ENCODE results near the gene PLPPR3. TPM values are rescaled to one million over a fixed set of nuclear protein-coding genes. Genes with fewer than 3 reads are reported as not detected.

Gene PLPPR3
- total and polyA plus RNA-seq, 5 donors from 2014 or later: not detected

DNA sequence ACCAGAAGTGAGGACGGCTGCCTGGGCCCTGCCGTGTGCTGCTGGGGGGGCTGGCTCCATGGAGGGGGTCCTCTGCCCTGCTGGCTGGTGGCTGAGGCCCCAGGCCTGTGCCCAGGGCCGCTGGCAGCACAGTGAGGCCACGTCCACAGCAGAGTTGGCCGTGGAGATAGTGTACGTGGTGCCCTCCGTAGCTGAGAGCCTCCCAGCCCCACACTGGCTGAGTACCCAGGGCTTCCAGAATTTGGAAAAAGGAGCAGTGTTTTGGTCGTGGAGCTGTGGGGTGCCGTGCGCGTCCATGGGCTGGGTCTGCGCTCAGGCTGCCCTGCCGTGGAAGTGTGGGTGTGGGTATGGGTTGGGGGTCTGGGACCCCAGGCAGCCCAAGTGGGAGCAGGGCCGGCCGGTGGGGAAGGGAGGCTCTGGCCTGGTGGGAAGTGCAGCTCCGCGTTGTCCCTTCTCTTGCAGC, 18.6 kb downstream of the PLPPR3 start:
- Histone ChIP-seq H3K27ac (ENCODE audit: insufficient read depth, low read length, poor library complexity, severe bottlenecking) (no peak overlapping the region), H3K36me3 (ENCODE audit: control insufficient read depth, insufficient read depth, low read length) (peaks cover 48% of the 10 kb centered on the region), H3K4me3 (ENCODE audit: low read depth, low read length) (no peak overlapping the region), H3K27me3 (ENCODE audit: control insufficient read depth, insufficient read depth, low read length) (no peaks in the 10 kb centered on the region), H3K9me3 (ENCODE audit: control insufficient read depth in 2 of 2, low read length in 2 of 2) (no peaks in the 10 kb centered on the region), H3K4me1 (ENCODE audit: control insufficient read depth, insufficient read depth, low read length, poor library complexity, severe bottlenecking) (peaks cover 55% of the 10 kb centered on the region)
- Mint-ChIP-seq H3K9me3 (peaks cover 0 to 2% (median 0%) of the 10 kb centered on the region in 7 donors), H3K4me1 (peaks cover 0 to 64% (median 21%) of the 10 kb centered on the region in 4 donors), H3K27ac (peak overlapping the region in 1 of 3 donors; percentile 20), H3K4me3 (peak overlapping the region in 2 of 4 donors; percentile 33 to 41), H3K36me3 (peaks cover 27% of the 10 kb centered on the region), H3K27me3 (no peaks in the 10 kb centered on the region)
- ATAC-seq (ENCODE audit: low read depth in 2 of 2): no peak
- DNase-seq: no peak

DNA sequence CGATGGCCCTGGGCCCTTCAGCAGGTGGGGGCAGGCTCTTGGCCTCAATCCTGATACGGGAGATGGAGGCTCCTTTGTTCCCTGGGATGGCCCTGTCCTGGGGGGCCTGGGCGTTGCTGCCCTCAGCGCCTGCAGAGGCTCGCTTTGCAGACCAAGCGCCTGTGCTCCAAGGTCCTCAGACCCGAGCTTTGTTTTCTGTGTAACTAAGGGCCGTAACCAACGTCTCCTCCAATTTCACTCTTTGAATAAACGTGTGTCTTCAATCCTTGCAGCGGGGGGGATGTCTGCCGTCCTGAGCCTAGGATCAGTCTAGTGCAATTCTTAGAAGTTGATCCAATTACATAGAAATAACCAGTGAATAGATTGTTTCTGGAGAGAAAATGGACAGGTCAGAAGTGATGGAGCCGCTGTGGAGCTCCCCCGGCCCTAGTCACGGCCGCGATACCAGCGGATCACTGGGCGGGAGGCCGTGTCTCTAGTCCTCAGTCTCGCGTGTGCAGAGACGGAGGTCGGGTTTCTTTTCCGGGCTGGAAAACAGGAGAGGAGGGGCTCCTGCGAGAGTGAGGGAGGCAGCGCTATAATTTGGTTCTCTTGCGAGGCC, 19.2 kb downstream of the PLPPR3 start:
- no peak overlapping the region for H3K27ac ChIP-seq (ENCODE audit: insufficient read depth, low read length, poor library complexity, severe bottlenecking)
- DNase-seq (no peak), ATAC-seq (ENCODE audit: low read depth in 2 of 2) (no peak)
- H3K27me3 ChIP-seq (ENCODE audit: control insufficient read depth, insufficient read depth, low read length): no peaks in the 10 kb centered on the region
- Mint-ChIP-seq H3K9me3 (peaks cover 0 to 2% (median 0%) of the 10 kb centered on the region in 7 donors), H3K4me3 (peak overlapping the region in 3 of 4 donors; percentile 39 to 82 (median 78)), H3K27me3 (no peaks in the 10 kb centered on the region), H3K36me3 (peaks cover 22% of the 10 kb centered on the region), H3K4me1 (peaks cover 0 to 60% (median 21%) of the 10 kb centered on the region in 4 donors), H3K27ac (no peak overlapping the region)
- H3K4me3 ChIP-seq (ENCODE audit: low read depth, low read length): no peak overlapping the region
- H3K4me1 ChIP-seq (ENCODE audit: control insufficient read depth, insufficient read depth, low read length, poor library complexity, severe bottlenecking): peaks cover 55% of the 10 kb centered on the region
- H3K9me3 ChIP-seq (ENCODE audit: control insufficient read depth in 2 of 2, low read length in 2 of 2): no peaks in the 10 kb centered on the region
- peaks cover 42% of the 10 kb centered on the region for H3K36me3 ChIP-seq (ENCODE audit: control insufficient read depth, insufficient read depth, low read length)

GRCh38 chr19:801861-802497, 19.8 kb downstream of the PLPPR3 start:
- no peaks in the 10 kb centered on the region for H3K9me3 ChIP-seq (ENCODE audit: control insufficient read depth in 2 of 2, low read length in 2 of 2)
- no peak overlapping the region for H3K4me3 ChIP-seq (ENCODE audit: low read depth, low read length)
- ATAC-seq (ENCODE audit: low read depth in 2 of 2) (no peak), DNase-seq (no peak)
- H3K36me3 ChIP-seq (ENCODE audit: control insufficient read depth, insufficient read depth, low read length): peaks cover 36% of the 10 kb centered on the region
- H3K4me1 Mint-ChIP-seq: peaks cover 0 to 54% (median 18%) of the 10 kb centered on the region in 4 donors
- H3K27ac Mint-ChIP-seq: peak overlapping the region in 1 of 3 donors; percentile 60
- peaks cover 0 to 2% (median 0%) of the 10 kb centered on the region in 7 donors for H3K9me3 Mint-ChIP-seq
- H3K4me1 ChIP-seq (ENCODE audit: control insufficient read depth, insufficient read depth, low read length, poor library complexity, severe bottlenecking): peaks cover 55% of the 10 kb centered on the region
- H3K27me3 Mint-ChIP-seq: peaks cover under 1% of the 10 kb centered on the region
- H3K36me3 Mint-ChIP-seq: peaks cover 16% of the 10 kb centered on the region
- no peaks in the 10 kb centered on the region for H3K27me3 ChIP-seq (ENCODE audit: control insufficient read depth, insufficient read depth, low read length)
- H3K27ac ChIP-seq (ENCODE audit: insufficient read depth, low read length, poor library complexity, severe bottlenecking): peak overlapping the region; percentile 80
- peak overlapping the region; percentile 61 to 82 (median 72) for H3K4me3 Mint-ChIP-seq

DNA sequence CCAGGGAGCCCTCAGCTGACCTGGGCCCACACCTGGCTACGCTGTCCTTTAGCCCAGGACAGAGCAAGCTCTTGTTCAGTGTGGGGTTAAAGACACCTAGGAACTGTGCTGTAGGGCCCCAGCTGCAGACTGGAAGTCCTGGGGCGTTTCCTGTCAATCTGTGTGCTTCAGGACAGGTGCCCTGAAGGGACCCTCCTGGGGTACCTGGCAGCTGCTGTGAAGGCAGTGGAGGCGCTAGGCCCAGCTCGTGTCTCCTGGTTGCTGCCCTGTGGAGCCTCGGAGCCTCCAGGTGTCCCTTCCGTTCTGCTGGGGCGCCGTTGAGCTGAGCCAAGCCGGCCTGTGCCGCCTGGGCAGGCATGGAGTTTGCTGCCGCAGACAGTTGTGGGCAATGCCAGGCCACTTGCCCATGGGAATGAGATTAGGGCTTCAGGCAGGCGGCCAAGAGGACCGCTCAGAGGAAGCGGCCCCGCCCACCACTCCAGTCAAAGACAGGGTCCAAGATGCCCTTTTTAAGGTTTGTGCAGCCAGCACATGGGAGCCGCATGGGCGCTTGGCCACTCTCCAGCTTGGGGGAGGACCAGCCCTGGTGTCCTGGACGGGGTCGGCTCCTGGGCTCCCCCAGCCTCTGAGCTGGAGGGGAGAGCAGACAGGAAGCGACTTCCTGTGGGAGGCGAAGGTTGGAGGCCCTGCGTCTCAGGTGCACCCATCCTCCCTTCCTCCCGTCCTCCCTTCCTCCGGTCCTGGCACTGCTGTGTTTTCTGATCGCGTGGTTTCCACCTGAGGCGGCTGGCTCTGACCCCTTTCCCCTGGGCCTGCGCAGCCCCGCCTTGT, 20.5 kb downstream of the PLPPR3 start:
- peak overlapping the region; percentile 80 for H3K27ac ChIP-seq (ENCODE audit: insufficient read depth, low read length, poor library complexity, severe bottlenecking)
- H3K27me3 ChIP-seq (ENCODE audit: control insufficient read depth, insufficient read depth, low read length): no peaks in the 10 kb centered on the region
- Mint-ChIP-seq H3K27me3 (peaks cover 4% of the 10 kb centered on the region), H3K9me3 (peaks cover 0 to 2% (median 0%) of the 10 kb centered on the region in 7 donors), H3K27ac (peak overlapping the region; percentile 60 to 65 (median 64)), H3K4me3 (peak overlapping the region; percentile 67 to 82 (median 78)), H3K4me1 (peaks cover 0 to 58% (median 22%) of the 10 kb centered on the region in 4 donors), H3K36me3 (peaks cover 16% of the 10 kb centered on the region)
- H3K4me1 ChIP-seq (ENCODE audit: control insufficient read depth, insufficient read depth, low read length, poor library complexity, severe bottlenecking): peaks cover 60% of the 10 kb centered on the region
- H3K4me3 ChIP-seq (ENCODE audit: low read depth, low read length): peak overlapping the region; percentile 19
- DNase-seq (peak in 1 of 3 donors; percentile 56), ATAC-seq (ENCODE audit: low read depth in 2 of 2) (no peak)
- peaks cover 30% of the 10 kb centered on the region for H3K36me3 ChIP-seq (ENCODE audit: control insufficient read depth, insufficient read depth, low read length)
- no peaks in the 10 kb centered on the region for H3K9me3 ChIP-seq (ENCODE audit: control insufficient read depth in 2 of 2, low read length in 2 of 2)

GRCh38 chr19:800360-801029, 21.3 kb downstream of the PLPPR3 start:
- ATAC-seq (ENCODE audit: low read depth in 2 of 2): no peak
- Mint-ChIP-seq H3K36me3 (peaks cover 16% of the 10 kb centered on the region), H3K4me1 (peaks cover 0 to 58% (median 22%) of the 10 kb centered on the region in 4 donors), H3K4me3 (peak overlapping the region; percentile 82 to 93 (median 90)), H3K27ac (peak overlapping the region; percentile 66 to 96 (median 88)), H3K9me3 (peaks cover 0 to 2% (median 0%) of the 10 kb centered on the region in 7 donors), H3K27me3 (peaks cover 4% of the 10 kb centered on the region)
- Histone ChIP-seq H3K4me1 (ENCODE audit: control insufficient read depth, insufficient read depth, low read length, poor library complexity, severe bottlenecking) (peaks cover 61% of the 10 kb centered on the region), H3K27ac (ENCODE audit: insufficient read depth, low read length, poor library complexity, severe bottlenecking) (peak overlapping the region; percentile 80), H3K36me3 (ENCODE audit: control insufficient read depth, insufficient read depth, low read length) (peaks cover 27% of the 10 kb centered on the region), H3K9me3 (ENCODE audit: control insufficient read depth in 2 of 2, low read length in 2 of 2) (no peaks in the 10 kb centered on the region), H3K27me3 (ENCODE audit: control insufficient read depth, insufficient read depth, low read length) (no peaks in the 10 kb centered on the region), H3K4me3 (ENCODE audit: low read depth, low read length) (peak overlapping the region; percentile 26)
- no peak for DNase-seq

DNA sequence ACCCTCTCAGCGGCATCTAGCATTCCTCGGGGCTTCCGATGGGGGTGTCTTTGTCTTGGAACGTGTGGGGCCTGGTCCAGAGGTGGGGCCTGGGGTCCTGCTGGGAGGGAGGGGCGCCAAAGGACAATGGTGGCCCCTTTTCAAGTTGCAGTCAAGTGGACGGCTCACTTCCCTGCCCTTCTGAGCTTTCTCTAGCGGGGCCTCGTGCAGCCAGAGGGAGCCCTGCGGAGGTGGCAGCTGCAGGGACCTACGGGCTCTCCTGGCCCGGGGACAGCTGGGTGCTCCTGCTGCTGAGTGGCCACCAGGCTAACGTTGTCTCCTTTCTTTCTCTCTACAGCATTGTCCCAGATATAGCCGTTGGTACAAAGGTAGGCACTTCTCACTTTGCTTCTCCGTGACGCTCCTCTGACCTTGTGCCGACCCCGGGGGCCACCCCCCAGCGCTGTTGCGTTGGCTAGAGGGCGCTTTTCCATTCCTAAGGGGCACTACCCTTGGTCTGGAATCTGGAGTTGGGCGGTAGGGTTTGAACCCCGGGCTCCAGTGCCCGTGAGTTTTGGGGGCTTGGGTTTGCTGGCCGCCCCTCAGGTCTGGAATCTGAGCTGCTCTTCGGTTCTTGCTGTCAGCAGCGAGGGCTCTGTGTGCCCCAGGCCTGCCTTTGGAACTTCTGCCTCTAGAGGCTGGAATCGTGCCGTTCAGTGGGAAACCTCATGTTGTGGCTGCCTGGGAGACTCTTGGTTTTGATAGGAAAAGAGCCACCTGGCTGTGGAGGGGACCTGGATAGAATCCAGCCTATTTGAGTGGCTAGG, 22.5 kb downstream of the PLPPR3 start:
- peak overlapping the region; percentile 80 for H3K27ac ChIP-seq (ENCODE audit: insufficient read depth, low read length, poor library complexity, severe bottlenecking)
- H3K9me3 Mint-ChIP-seq: peaks cover 0 to 2% (median 0%) of the 10 kb centered on the region in 7 donors
- H3K27ac Mint-ChIP-seq: peak overlapping the region; percentile 85 to 96 (median 88)
- peak overlapping the region; percentile 82 to 93 (median 90) for H3K4me3 Mint-ChIP-seq
- H3K36me3 Mint-ChIP-seq: peaks cover 16% of the 10 kb centered on the region
- ATAC-seq (ENCODE audit: low read depth in 2 of 2): no peak
- peaks cover 61% of the 10 kb centered on the region for H3K4me1 ChIP-seq (ENCODE audit: control insufficient read depth, insufficient read depth, low read length, poor library complexity, severe bottlenecking)
- DNase-seq: peak in 1 of 3 donors; percentile 28
- H3K4me1 Mint-ChIP-seq: peaks cover 0 to 58% (median 22%) of the 10 kb centered on the region in 4 donors
- peak overlapping the region; percentile 79 for H3K4me3 ChIP-seq (ENCODE audit: low read depth, low read length)
- H3K27me3 ChIP-seq (ENCODE audit: control insufficient read depth, insufficient read depth, low read length): no peaks in the 10 kb centered on the region
- no peaks in the 10 kb centered on the region for H3K9me3 ChIP-seq (ENCODE audit: control insufficient read depth in 2 of 2, low read length in 2 of 2)
- H3K27me3 Mint-ChIP-seq: peaks cover 4% of the 10 kb centered on the region
- H3K36me3 ChIP-seq (ENCODE audit: control insufficient read depth, insufficient read depth, low read length): peaks cover 16% of the 10 kb centered on the region

All from CD4-positive, CD25-positive, alpha-beta regulatory T cell (primary cell).